H1 (cell line): ENCODE data around the gene SEPTIN2. TPM values are rescaled to one million over a fixed set of nuclear protein-coding genes. Genes with fewer than 3 reads are reported as not detected.

Source experiments
- CTCF ChIA-PET: fragments of 300-600 bp; sonication (Branson Sonifier 250); formaldehyde crosslinking; loops from one replicate; lab custom pipeline; 2021; ENCODE audit not compliant: partially characterized antibody; lab: Charles Lee
- POLR2A ChIA-PET: fragments of 300-600 bp; sonication (Branson Sonifier 250); formaldehyde crosslinking; loops from one replicate; lab custom pipeline; 2021; ENCODE audit warnings: inconsistent platforms; ENCODE audit not compliant: partially characterized antibody; lab: Charles Lee
- DNase-seq, 2 experiments: peaks; one replicate each; pipeline versions ENCODE4 v3.0.0 to v3.0.0-alpha.2; 2010 to 2022; ENCODE audit warnings: low spot score in 2 of 2, low read depth in 1 of 2, mixed read lengths in 1 of 2
- FAIRE-seq: peaks from 2 replicates; lab custom pipeline; 2011; peaks lifted over from hg19 to GRCh38; lab: Jason Lieb, UNC
- H2AFZ ChIP-seq: 2 replicates; pipeline ENCODE4 v1.8.1; 2012; ENCODE audit warnings: low read length, inconsistent platforms
- H2AK5ac ChIP-seq: 2 replicates; pipeline ENCODE4 v1.6.1; 2013; ENCODE audit warnings: low read depth, low read length
- H2BK120ac ChIP-seq: replicated peaks from 2 replicates; pipeline ENCODE3; 2013; ENCODE audit warnings: low read depth, low read length, inconsistent platforms
- H2BK12ac ChIP-seq: 2 replicates; pipeline ENCODE4 v1.6.1; 2013; ENCODE audit warnings: low read depth, low read length
- H2BK15ac ChIP-seq: 2 replicates; pipeline ENCODE4 v1.6.1; 2013; ENCODE audit warnings: low read length
- H2BK20ac ChIP-seq: 2 replicates; pipeline ENCODE4 v1.6.1; 2013; ENCODE audit warnings: low read length
- H2BK5ac ChIP-seq: 2 replicates; pipeline ENCODE4 v1.6.1; 2013; ENCODE audit warnings: low read depth, low read length
- H3K14ac ChIP-seq: 2 replicates; pipeline ENCODE4 v1.6.1; 2013; ENCODE audit warnings: inconsistent platforms; ENCODE audit not compliant: insufficient read length
- H3K18ac ChIP-seq: 2 replicates; pipeline ENCODE4 v1.6.1; 2013; ENCODE audit warnings: low read length; ENCODE audit errors: extremely low read depth
- H3K23ac ChIP-seq: 2 replicates; pipeline ENCODE4 v1.6.1; 2013; ENCODE audit warnings: inconsistent platforms; ENCODE audit not compliant: insufficient read length
- H3K23me2 ChIP-seq: 2 replicates; pipeline ENCODE4 v1.6.1; 2013; ENCODE audit warnings: low read depth, low read length
- H3K27ac ChIP-seq: 2 replicates; pipeline ENCODE4 v1.6.1; 2011; ENCODE audit warnings: low read depth, low read length, inconsistent platforms
- H3K27me3 ChIP-seq, 4 experiments: replicated peaks in 1 of 4; 1 replicate in 1 of 4; 2 replicates in 3 of 4; pipeline versions ENCODE4 v1.6.1 to v1.8.1; 2011 to 2013; ENCODE audit warnings: low read length in 3 of 4, mild to moderate bottlenecking in 3 of 4, inconsistent platforms in 2 of 4, mixed read lengths in 2 of 4, moderate library complexity in 1 of 4; ENCODE audit not compliant: control insufficient read depth in 3 of 4, insufficient read depth in 3 of 4; ENCODE audit errors: extremely low read depth in 1 of 4
- H3K36me3 ChIP-seq, 4 experiments: 2 replicates each; pipeline versions ENCODE4 v1.6.1 to v1.8.1; 2011 to 2013; ENCODE audit warnings: mild to moderate bottlenecking in 4 of 4, low read length in 3 of 4, moderate library complexity in 2 of 4, control low read depth in 1 of 4, inconsistent platforms in 1 of 4; ENCODE audit not compliant: insufficient read depth in 4 of 4, control insufficient read depth in 2 of 4
- H3K4ac ChIP-seq: replicated peaks from 2 replicates; pipeline ENCODE3; 2013; ENCODE audit warnings: low read length, low read depth, mixed read lengths, inconsistent platforms; ENCODE audit not compliant: insufficient read length
- H3K4me1 ChIP-seq, 4 experiments: replicated peaks in 1 of 4; 1 replicate in 1 of 4; 2 replicates in 3 of 4; pipeline versions ENCODE4 v1.6.1 to v1.8.1; 2011 to 2013; ENCODE audit warnings: low read length in 3 of 4, inconsistent platforms in 2 of 4, mixed read lengths in 1 of 4; ENCODE audit not compliant: insufficient read depth in 4 of 4, control insufficient read depth in 3 of 4
- H3K4me2 ChIP-seq, 2 experiments: 2 replicates each; pipeline versions ENCODE4 v1.6.1 to v1.8.1; 2011 to 2013; ENCODE audit warnings: low read depth in 2 of 2, low read length in 2 of 2, control low read depth in 1 of 2, inconsistent platforms in 1 of 2, mild to moderate bottlenecking in 1 of 2; ENCODE audit not compliant: insufficient read depth in 1 of 2
- H3K4me3 ChIP-seq, 4 experiments: fragments of 200-600, 300-600 bp in 1 of 4; sonication (generic), shearing (Covaris generic), sonication (Bioruptor Twin) in 1 of 4; 2 replicates each; pipeline versions ENCODE4 v1.5.1 to v1.8.1; 2011 to 2016; ENCODE audit warnings: low read length in 4 of 4, low read depth in 3 of 4, control low read depth in 2 of 4, inconsistent platforms in 2 of 4, mild to moderate bottlenecking in 2 of 4, mixed read lengths in 1 of 4, moderate library complexity in 1 of 4; ENCODE audit not compliant: insufficient read depth in 2 of 4; ENCODE audit errors: extremely low read depth in 1 of 4
- H3K56ac ChIP-seq: replicated peaks from 2 replicates; pipeline ENCODE3; 2013; ENCODE audit warnings: low read depth, mild to moderate bottlenecking, mixed read lengths, low read length, inconsistent platforms; ENCODE audit not compliant: insufficient read length
- H3K79me1 ChIP-seq: 2 replicates; pipeline ENCODE4 v1.6.1; 2013; ENCODE audit warnings: low read depth, low read length, control low read depth
- H3K79me2 ChIP-seq, 2 experiments: 2 replicates each; pipeline versions ENCODE4 v1.6.1 to v1.8.1; 2012 to 2013; ENCODE audit warnings: low read length in 2 of 2, mild to moderate bottlenecking in 2 of 2, inconsistent platforms in 1 of 2; ENCODE audit not compliant: insufficient read depth in 2 of 2, control insufficient read depth in 1 of 2
- H3K9ac ChIP-seq, 4 experiments: replicated peaks in 1 of 4; 1 replicate in 1 of 4; 2 replicates in 3 of 4; pipeline versions ENCODE4 v1.6.1 to v1.8.1; 2011 to 2013; ENCODE audit warnings: low read depth in 3 of 4, low read length in 3 of 4, control low read depth in 2 of 4, mild to moderate bottlenecking in 2 of 4, moderate library complexity in 2 of 4, inconsistent platforms in 1 of 4; ENCODE audit errors: extremely low read depth in 1 of 4
- H3K9me3 ChIP-seq, 2 experiments: 2 replicates each; pipeline versions ENCODE4 v1.6.1 to v1.8.1; 2012 to 2013; ENCODE audit warnings: mild to moderate bottlenecking in 2 of 2, moderate library complexity in 2 of 2, control low read depth in 1 of 2, inconsistent platforms in 1 of 2, low read depth in 1 of 2, low read length in 1 of 2, mixed read lengths in 1 of 2; ENCODE audit not compliant: insufficient read depth in 2 of 2
- H4K20me1 ChIP-seq, 2 experiments: replicated peaks in 1 of 2; 2 replicates each; pipeline versions ENCODE3 to v1.8.1; 2011 to 2013; ENCODE audit warnings: inconsistent platforms in 2 of 2, low read length in 2 of 2, mild to moderate bottlenecking in 1 of 2; ENCODE audit not compliant: insufficient read depth in 2 of 2, control insufficient read depth in 1 of 2
- H4K5ac ChIP-seq: 2 replicates; pipeline ENCODE4 v1.6.1; 2013; ENCODE audit warnings: low read length, low read depth, mixed read lengths, inconsistent platforms; ENCODE audit not compliant: insufficient read length
- H4K8ac ChIP-seq: 2 replicates; pipeline ENCODE4 v1.8.0; 2013; ENCODE audit warnings: mild to moderate bottlenecking, moderate library complexity, low read length, inconsistent platforms; ENCODE audit not compliant: insufficient read depth; ENCODE audit errors: extremely low read depth
- H4K91ac ChIP-seq: replicated peaks from 2 replicates; pipeline ENCODE3; 2013; ENCODE audit warnings: low read length, mixed read lengths, inconsistent platforms; ENCODE audit not compliant: insufficient read length
- GTF2F1 ChIP-seq: IDR thresholded peaks from 2 replicates; pipeline ENCODE4 v1.6.1; 2012; ENCODE audit warnings: low read depth, low read length, improper control_type of control experiment, borderline replicate concordance
- JUN ChIP-seq: IDR thresholded peaks from 2 replicates; pipeline ENCODE4 v1.6.1; 2011; ENCODE audit warnings: low read depth, mild to moderate bottlenecking, improper control_type of control experiment, low read length
- RXRA ChIP-seq: IDR thresholded peaks from 2 replicates; pipeline ENCODE4 v1.6.1; 2011; ENCODE audit warnings: low read depth, mild to moderate bottlenecking, low read length, moderate library complexity; ENCODE audit not compliant: insufficient read depth
- SIN3A ChIP-seq, 2 experiments: IDR thresholded peaks in 1 of 2; conservative IDR thresholded peaks in 1 of 2; 2 replicates each; pipeline ENCODE4 v1.6.1; 2011 to 2012; ENCODE audit warnings: low read length in 2 of 2, improper control_type of control experiment in 1 of 2, low read depth in 1 of 2, mild to moderate bottlenecking in 1 of 2
- SP4 ChIP-seq: IDR thresholded peaks from 2 replicates; pipeline ENCODE4 v1.6.1; 2012; ENCODE audit warnings: low read length, inconsistent platforms
- TAF1 ChIP-seq: IDR thresholded peaks from 2 replicates; pipeline ENCODE4 v1.6.1; 2011; ENCODE audit warnings: mild to moderate bottlenecking, low read depth, low read length
- WGBS, 2 experiments: shearing (Covaris generic) in 1 of 2; methylation state at CpG; one replicate each; pipeline versions ENCODE4 v1.1.6 to v1.1.7; 2013 to 2015; ENCODE audit warnings: low lambda C conversion rate in 2 of 2, mixed read lengths in 2 of 2, inconsistent platforms in 1 of 2, low coverage in 1 of 2, missing lambda C conversion rate in 1 of 2; ENCODE audit not compliant: insufficient replicate concordance in 2 of 2, insufficient coverage in 1 of 2, insufficient read length in 1 of 2; ENCODE audit errors: extremely low coverage in 1 of 2, missing lambda C conversion rate in 1 of 2; 5-methylcytosine and 5-hydroxymethylcytosine counted together
- polyA plus RNA-seq, 7 experiments: library from polyadenylated mRNA; depleted of rRNA in 3 of 7; stranded (reverse) in 5 of 7; unstranded in 2 of 7; fragments of >200 nt in 5 of 7; fragments of 200-250 nt in 2 of 7; gene quantifications; 1 replicate in 5 of 7; 2 replicates in 1 of 7; 4 replicates in 1 of 7; pipeline versions ENCODE4 v1.2.1 to v1.2.3, GENCODE V29; 2011 to 2013; ENCODE audit warnings: missing spikeins in 2 of 7, mixed read lengths in 2 of 7
- total RNA-seq: library from RNA; stranded (reverse); fragmentation: NEBNext Ultra II Directional; extraction: Animal tissue kit (Norgen Biotek cat#: 25700); gene quantifications from 2 replicates; pipeline ENCODE4 v1.2.1, GENCODE V29; 2021

Gene SEPTIN2
- total and polyA plus RNA-seq, 2 of the 8 experiments (the other 6 are each of a cell fraction or from before 2014, with no cell fraction given): 392 to 650 TPM

GRCh38 chr2:241339839-241340630 is 24.3 kb downstream of the SEPTIN2 start:
- no peaks in the 10 kb centered on the region for H3K4me1 ChIP-seq
- H2BK12ac ChIP-seq: no peak overlapping the region
- no peak for DNase-seq
- H2BK120ac ChIP-seq: no peak overlapping the region
- no peak overlapping the region for H3K56ac ChIP-seq
- H2AK5ac ChIP-seq: no peak overlapping the region
- H2AFZ ChIP-seq: no peak overlapping the region
- H3K4ac ChIP-seq: no peak overlapping the region
- no peak overlapping the region for H4K91ac ChIP-seq
- no peaks in the 10 kb centered on the region for H3K9me3 ChIP-seq
- no peak overlapping the region for H3K23ac ChIP-seq
- no peak overlapping the region for H4K5ac ChIP-seq
- ChIA-PET POLR2A (interaction anchor here (1.0 kb wide), 1 partner anchor 24 kb away, joined by 5 read pairs; the partner anchor contains the start of gene SEPTIN2), CTCF (interaction anchor here (0.6 to 0.7 kb wide), 2 partner anchors 41 to 46 kb away, joined by 3 to 5 read pairs; no protein-coding TSS in a partner anchor)
- no peak for FAIRE-seq
- no peak overlapping the region for H3K4me2 ChIP-seq
- H3K36me3 ChIP-seq: peaks cover 29 to 94% (median 62%) of the 10 kb centered on the region in 4 experiments
- 91% methylated on average over 8 of the region's 8 CpGs; no CpG with 5 or more reads in 1 of the 2 experiments for WGBS, 2 experiments
- no peak overlapping the region for H4K8ac ChIP-seq
- peaks cover 0 to 10% of the 10 kb centered on the region in 2 experiments; a peak in 2 of 4 replicates for H3K79me2 ChIP-seq
- no peaks in the 10 kb centered on the region; the same call in 1 of the 2 replicates for H3K79me1 ChIP-seq
- no peak overlapping the region for H3K18ac ChIP-seq
- H3K9ac ChIP-seq: no peak overlapping the region
- peaks cover 0 to 10% of the 10 kb centered on the region in 2 experiments for H4K20me1 ChIP-seq
- H3K27ac ChIP-seq: no peak overlapping the region
- no peak overlapping the region for H3K14ac ChIP-seq
- H3K27me3 ChIP-seq: no peaks in the 10 kb centered on the region
- no peaks in the 10 kb centered on the region for H3K23me2 ChIP-seq
- no peak overlapping the region for H2BK15ac ChIP-seq
- no peak overlapping the region for H2BK5ac ChIP-seq
- no peak overlapping the region for H2BK20ac ChIP-seq
- no peak for TF ChIP-seq GTF2F1
- TF ChIP-seq JUN: no peak
- no peak for TF ChIP-seq TAF1
- TF ChIP-seq SIN3A (conservative IDR thresholded peaks at IDR 0.05 in 1 of 2, IDR thresholded peaks at IDR 0.05 in 1 of 2; ENCODE audit: low read depth in 1 of 2, low read length in 2 of 2): no peak
- TF ChIP-seq SP4: no peak
- TF ChIP-seq RXRA: no peak
- H3K4me3 ChIP-seq: no peak overlapping the region
